ENCODE measurements around the gene C1QTNF12.
A peak's percentile ranks its signal among the peaks of the same experiment; 100 is the strongest.
"Not testable (repeated sequence)": the region's sequence is repeated elsewhere in the genome, so short reads cannot be mapped to it uniquely, and the experiment has no call there.

Gene C1QTNF12

GRCh38 chr1:1250786-1251284 is 4.3 kb upstream of the C1QTNF12 start:
- Histone ChIP-seq H3K4me3 (ENCODE audit: low read depth in 1 of 5, low read length in 5 of 5) (no peak overlapping the region), H3K36me3 (ENCODE audit: control insufficient read depth in 5 of 5, insufficient read depth in 5 of 5, low read length in 5 of 5) (peaks cover 0 to 37% (median 27%) of the 10 kb centered on the region in 5 donors), H3K27me3 (ENCODE audit: control insufficient read depth in 5 of 5, insufficient read depth in 4 of 5, low read length in 5 of 5) (peaks cover 15 to 20% (median 17%) of the 10 kb centered on the region in 5 donors), H3K9ac (ENCODE audit: low read length in 5 of 5) (no peak overlapping the region), H3K9me3 (ENCODE audit: control insufficient read depth in 5 of 5, low read length in 5 of 5) (no peaks in the 10 kb centered on the region), H3K27ac (ENCODE audit: low read depth, low read length) (no peak overlapping the region), H3K4me1 (ENCODE audit: control insufficient read depth in 5 of 5, insufficient read depth in 5 of 5, low read length in 5 of 5) (peaks cover 0 to 10% (median 0%) of the 10 kb centered on the region in 5 donors)

DNA sequence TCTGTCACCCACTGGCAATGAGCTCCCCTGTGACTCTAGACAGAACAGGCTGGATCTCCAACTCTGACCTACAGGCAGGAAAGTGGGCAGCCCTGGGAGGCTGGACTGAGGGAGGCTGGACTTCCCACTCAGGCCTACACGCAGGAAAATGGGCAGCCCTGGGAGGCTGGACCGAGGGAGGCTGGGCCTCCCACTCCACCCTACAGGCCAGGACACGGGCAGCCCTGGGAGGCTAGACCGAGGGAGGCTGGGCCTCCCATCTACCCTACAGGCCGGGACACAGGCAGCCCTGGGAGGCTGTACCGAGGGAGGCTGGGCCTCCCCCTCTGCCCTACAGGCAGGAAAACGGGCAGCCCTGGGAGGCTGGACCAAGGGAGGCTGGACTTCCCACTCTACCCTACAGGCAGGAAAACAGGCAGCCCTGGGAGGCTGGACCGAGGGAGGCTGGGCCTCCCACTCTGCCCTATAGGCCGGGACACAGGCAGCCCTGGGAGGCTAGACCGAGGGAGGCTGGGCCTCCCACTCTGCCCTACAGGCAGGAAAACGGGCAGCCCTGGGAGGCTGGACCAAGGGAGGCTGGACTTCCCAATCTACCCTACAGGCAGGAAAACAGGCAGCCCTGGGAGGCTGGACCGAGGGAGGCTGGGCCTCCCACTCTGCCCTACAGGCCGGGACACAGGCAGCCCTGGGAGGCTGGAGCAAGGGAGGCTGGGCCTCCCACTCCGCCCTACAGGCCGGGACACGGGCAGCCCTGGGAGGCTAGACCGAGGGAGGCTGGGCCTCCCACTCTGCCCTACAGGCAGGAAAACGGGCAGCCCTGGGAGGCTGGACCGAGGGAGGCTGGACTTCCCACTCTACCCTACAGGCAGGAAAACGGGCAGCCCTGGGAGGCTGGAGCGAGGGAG is 1.7 kb upstream of the C1QTNF12 start:
- not testable (repeated sequence) for H3K9me3 ChIP-seq (ENCODE audit: control insufficient read depth in 5 of 5, low read length in 5 of 5); H3K4me3 ChIP-seq (ENCODE audit: low read depth in 1 of 5, low read length in 5 of 5); H3K9ac ChIP-seq (ENCODE audit: low read length in 5 of 5); H3K27ac ChIP-seq (ENCODE audit: low read depth, low read length)
- peaks cover 0 to 11% (median 5%) of the 10 kb centered on the region in 5 donors for H3K36me3 ChIP-seq (ENCODE audit: control insufficient read depth in 5 of 5, insufficient read depth in 5 of 5, low read length in 5 of 5)
- H3K4me1 ChIP-seq (ENCODE audit: control insufficient read depth in 5 of 5, insufficient read depth in 5 of 5, low read length in 5 of 5), result peaks cover 0 to 17% (median 3%) of the 10 kb centered on the region in 5 donors
- H3K27me3 ChIP-seq (ENCODE audit: control insufficient read depth in 5 of 5, insufficient read depth in 4 of 5, low read length in 5 of 5), result peaks cover 21 to 28% (median 24%) of the 10 kb centered on the region in 5 donors

DNA sequence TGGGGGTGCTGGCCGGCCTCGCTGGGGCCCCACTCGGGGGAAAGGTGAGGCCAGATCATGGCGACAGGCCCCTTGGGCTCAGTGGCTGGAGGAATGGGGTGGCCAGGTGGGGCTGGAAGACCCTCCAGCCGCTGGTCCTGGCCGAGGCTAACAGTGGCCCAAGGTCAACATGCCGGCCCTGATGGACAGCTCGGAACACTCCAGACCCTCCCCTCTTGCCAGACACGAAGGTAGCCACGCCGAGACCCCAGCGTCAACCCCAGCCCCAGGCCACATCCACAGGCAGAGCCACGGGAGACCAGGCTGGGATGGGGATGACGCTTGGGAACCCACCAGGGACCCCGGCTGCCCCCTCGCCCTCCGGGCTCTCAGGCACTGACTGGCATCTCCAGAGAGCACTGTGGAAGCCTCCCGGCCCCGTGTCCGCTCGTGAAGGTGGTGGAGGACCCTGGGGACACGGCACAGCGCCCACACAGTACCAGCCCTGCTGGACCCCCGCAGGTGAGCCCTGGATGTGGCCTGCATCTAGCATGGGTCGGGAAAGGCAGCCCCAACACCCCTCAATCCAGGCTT is 905 bp upstream of the C1QTNF12 start:
- Histone ChIP-seq H3K9me3 (ENCODE audit: control insufficient read depth in 5 of 5, low read length in 5 of 5) (no peaks in the 10 kb centered on the region), H3K4me1 (ENCODE audit: control insufficient read depth in 5 of 5, insufficient read depth in 5 of 5, low read length in 5 of 5) (peaks cover 0 to 17% (median 3%) of the 10 kb centered on the region in 5 donors), H3K27ac (ENCODE audit: low read depth, low read length) (no peak overlapping the region), H3K27me3 (ENCODE audit: control insufficient read depth in 5 of 5, insufficient read depth in 4 of 5, low read length in 5 of 5) (peaks cover 21 to 28% (median 24%) of the 10 kb centered on the region in 5 donors), H3K36me3 (ENCODE audit: control insufficient read depth in 5 of 5, insufficient read depth in 5 of 5, low read length in 5 of 5) (peaks cover 0 to 4% (median under 1%) of the 10 kb centered on the region in 5 donors), H3K9ac (ENCODE audit: low read length in 5 of 5) (no peak overlapping the region), H3K4me3 (ENCODE audit: low read depth in 1 of 5, low read length in 5 of 5) (no peak overlapping the region)

- H3K27me3 ChIP-seq (ENCODE audit: control insufficient read depth in 5 of 5, insufficient read depth in 4 of 5, low read length in 5 of 5), result peaks cover 21 to 37% (median 25%) of the 10 kb centered on the region in 5 donors
- no peaks in the 10 kb centered on the region for H3K9me3 ChIP-seq (ENCODE audit: control insufficient read depth in 5 of 5, low read length in 5 of 5)
- H3K27ac ChIP-seq (ENCODE audit: low read depth, low read length), result no peak overlapping the region
- H3K4me1 ChIP-seq (ENCODE audit: control insufficient read depth in 5 of 5, insufficient read depth in 5 of 5, low read length in 5 of 5), result peaks cover 0 to 17% (median 3%) of the 10 kb centered on the region in 5 donors
- H3K36me3 ChIP-seq (ENCODE audit: control insufficient read depth in 5 of 5, insufficient read depth in 5 of 5, low read length in 5 of 5), result no peaks in the 10 kb centered on the region
- no peak overlapping the region for H3K9ac ChIP-seq (ENCODE audit: low read length in 5 of 5)
- H3K4me3 ChIP-seq (ENCODE audit: low read depth in 1 of 5, low read length in 5 of 5), result no peak overlapping the region
Observed at GRCh38 chr1:1245817-1246576, 525 bp downstream of the C1QTNF12 start.

GRCh38 chr1:1245178-1245816 is 1.2 kb downstream of the C1QTNF12 start:
- Histone ChIP-seq H3K9ac (ENCODE audit: low read length in 5 of 5) (no peak overlapping the region), H3K36me3 (ENCODE audit: control insufficient read depth in 5 of 5, insufficient read depth in 5 of 5, low read length in 5 of 5) (no peaks in the 10 kb centered on the region), H3K27ac (ENCODE audit: low read depth, low read length) (no peak overlapping the region), H3K4me3 (ENCODE audit: low read depth in 1 of 5, low read length in 5 of 5) (no peak overlapping the region), H3K27me3 (ENCODE audit: control insufficient read depth in 5 of 5, insufficient read depth in 4 of 5, low read length in 5 of 5) (peaks cover 21 to 41% (median 28%) of the 10 kb centered on the region in 5 donors), H3K4me1 (ENCODE audit: control insufficient read depth in 5 of 5, insufficient read depth in 5 of 5, low read length in 5 of 5) (peaks cover 0 to 12% (median 0%) of the 10 kb centered on the region in 5 donors), H3K9me3 (ENCODE audit: control insufficient read depth in 5 of 5, low read length in 5 of 5) (no peaks in the 10 kb centered on the region)

DNA sequence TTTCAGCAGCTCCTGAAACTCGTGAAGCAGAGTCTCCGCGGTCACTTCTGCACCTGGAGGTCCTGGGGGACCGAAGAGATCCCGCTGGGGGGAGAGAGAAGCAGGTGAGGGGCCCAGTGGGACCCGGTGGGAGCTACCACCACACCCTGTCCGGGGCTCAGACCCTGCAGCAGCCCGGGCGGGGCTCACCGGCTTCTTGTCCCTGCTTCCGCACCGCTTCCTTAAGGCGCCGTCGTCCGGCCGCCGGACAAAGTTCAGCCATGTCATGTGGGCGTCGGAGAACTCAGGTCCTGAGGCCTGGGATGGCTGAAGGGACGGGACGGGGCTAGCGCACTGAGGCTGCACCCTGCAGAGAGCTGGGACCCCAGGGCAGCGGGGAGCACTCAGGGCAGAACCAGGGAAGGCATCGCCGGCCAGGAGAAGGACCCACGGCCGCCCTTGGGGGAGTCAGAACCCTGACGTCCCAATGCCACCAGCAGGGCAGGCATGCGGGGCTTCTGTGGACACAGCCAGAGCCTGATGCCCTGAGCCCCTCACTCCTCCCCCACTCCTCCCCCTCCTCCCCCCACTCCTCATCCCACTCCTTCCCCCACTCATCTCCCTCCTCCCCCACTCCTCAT is 2.2 kb downstream of the C1QTNF12 start:
- Histone ChIP-seq H3K9me3 (ENCODE audit: control insufficient read depth in 5 of 5, low read length in 5 of 5) (no peaks in the 10 kb centered on the region), H3K36me3 (ENCODE audit: control insufficient read depth in 5 of 5, insufficient read depth in 5 of 5, low read length in 5 of 5) (no peaks in the 10 kb centered on the region), H3K4me3 (ENCODE audit: low read depth in 1 of 5, low read length in 5 of 5) (peak overlapping the region in 3 of 5 donors; percentile 22 to 37 (median 31)), H3K9ac (ENCODE audit: low read length in 5 of 5) (no peak overlapping the region), H3K4me1 (ENCODE audit: control insufficient read depth in 5 of 5, insufficient read depth in 5 of 5, low read length in 5 of 5) (peaks cover 0 to 12% (median 0%) of the 10 kb centered on the region in 5 donors), H3K27ac (ENCODE audit: low read depth, low read length) (no peak overlapping the region), H3K27me3 (ENCODE audit: control insufficient read depth in 5 of 5, insufficient read depth in 4 of 5, low read length in 5 of 5) (peaks cover 31 to 47% (median 37%) of the 10 kb centered on the region in 5 donors)

DNA sequence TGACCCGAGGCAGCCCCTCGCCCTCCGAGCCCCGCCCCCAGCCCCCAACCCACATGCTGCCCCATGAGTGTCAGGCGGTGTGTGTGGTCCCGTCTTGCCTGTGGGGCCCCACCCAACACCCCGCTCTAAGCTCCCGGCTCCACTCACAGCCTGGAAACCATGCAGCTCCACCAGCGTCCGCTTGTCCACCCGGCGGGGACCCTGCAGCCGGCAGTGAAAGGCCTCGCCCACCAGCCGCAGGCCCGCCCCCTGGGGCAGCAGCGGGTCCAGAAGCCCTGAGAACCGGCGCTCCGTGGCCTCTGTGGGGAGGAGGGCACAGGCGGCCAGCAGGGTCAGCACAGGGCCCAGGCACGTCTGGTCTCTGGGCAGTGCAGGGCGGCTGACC is 2.7 kb downstream of the C1QTNF12 start:
- Histone ChIP-seq H3K9ac (ENCODE audit: low read length in 5 of 5) (no peak overlapping the region), H3K27me3 (ENCODE audit: control insufficient read depth in 5 of 5, insufficient read depth in 4 of 5, low read length in 5 of 5) (peaks cover 36 to 52% (median 41%) of the 10 kb centered on the region in 5 donors), H3K4me1 (ENCODE audit: control insufficient read depth in 5 of 5, insufficient read depth in 5 of 5, low read length in 5 of 5) (peaks cover 0 to 12% (median 0%) of the 10 kb centered on the region in 5 donors), H3K4me3 (ENCODE audit: low read depth in 1 of 5, low read length in 5 of 5) (peak overlapping the region in 3 of 5 donors; percentile 22 to 37 (median 31)), H3K9me3 (ENCODE audit: control insufficient read depth in 5 of 5, low read length in 5 of 5) (no peaks in the 10 kb centered on the region), H3K27ac (ENCODE audit: low read depth, low read length) (no peak overlapping the region), H3K36me3 (ENCODE audit: control insufficient read depth in 5 of 5, insufficient read depth in 5 of 5, low read length in 5 of 5) (no peaks in the 10 kb centered on the region)

DNA sequence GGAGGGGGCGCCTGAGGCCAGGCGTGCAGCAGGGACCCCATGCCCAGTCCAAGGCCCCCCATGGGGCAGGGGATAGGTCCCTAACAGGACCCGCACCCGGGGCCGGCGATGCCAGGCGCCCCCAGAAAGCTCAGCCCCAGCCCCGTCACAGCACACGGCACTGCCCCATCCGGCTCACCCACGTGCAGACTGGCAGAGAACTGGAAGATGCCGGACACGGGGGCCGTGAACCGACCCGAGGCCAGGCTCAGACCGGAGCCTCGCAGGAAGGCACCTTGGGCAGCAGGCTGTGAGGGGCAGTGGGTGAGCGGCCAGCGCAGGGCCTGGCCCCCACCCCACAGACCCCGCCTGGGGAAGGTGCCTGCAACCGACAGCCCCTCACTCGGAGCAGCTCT is 3.3 kb downstream of the C1QTNF12 start:
- Histone ChIP-seq H3K27ac (ENCODE audit: low read depth, low read length) (no peak overlapping the region), H3K4me1 (ENCODE audit: control insufficient read depth in 5 of 5, insufficient read depth in 5 of 5, low read length in 5 of 5) (peaks cover 0 to 12% (median 0%) of the 10 kb centered on the region in 5 donors), H3K4me3 (ENCODE audit: low read depth in 1 of 5, low read length in 5 of 5) (no peak overlapping the region), H3K9me3 (ENCODE audit: control insufficient read depth in 5 of 5, low read length in 5 of 5) (no peaks in the 10 kb centered on the region), H3K27me3 (ENCODE audit: control insufficient read depth in 5 of 5, insufficient read depth in 4 of 5, low read length in 5 of 5) (peaks cover 41 to 56% (median 46%) of the 10 kb centered on the region in 5 donors), H3K36me3 (ENCODE audit: control insufficient read depth in 5 of 5, insufficient read depth in 5 of 5, low read length in 5 of 5) (no peaks in the 10 kb centered on the region), H3K9ac (ENCODE audit: low read length in 5 of 5) (no peak overlapping the region)

All from subcutaneous abdominal adipose tissue (tissue), 5 donors.